Neural cell (in vitro differentiated cells): ENCODE results near the gene MAP3K20.

ENCODE experiments used
- EP300 ChIP-seq: fragments of 450-650 bp; conservative IDR thresholded peaks from 2 replicates; pipeline ENCODE4 v1.6.1; 2014; ENCODE audit warnings: antibody characterized with exemption, mild to moderate bottlenecking, moderate library complexity; ENCODE audit not compliant: poor library complexity, severe bottlenecking
- EZH2 ChIP-seq: fragments of 200-600, 300-800 bp; shearing (Covaris generic), sonication (generic); IDR thresholded peaks from 2 replicates; pipeline ENCODE4 v1.6.1; 2014; ENCODE audit warnings: antibody characterized with exemption, low read length, borderline replicate concordance, mild to moderate bottlenecking; ENCODE audit not compliant: insufficient read depth, poor library complexity, severe bottlenecking
- POLR2AphosphoS5 ChIP-seq: IDR thresholded peaks from 2 replicates; pipeline ENCODE4 v1.6.1; 2012
- TF ChIP-seq, protein P1 (sequence below): fragments of 450-650 bp; IDR thresholded peaks from 2 replicates; pipeline ENCODE4 v1.5.1; 2014; ENCODE audit warnings: antibody characterized with exemption, mild to moderate bottlenecking, moderate library complexity; ENCODE audit not compliant: poor library complexity, severe bottlenecking

GRCh38 chr2:173161040-173161439 is 85.4 kb downstream of the MAP3K20 start:
- TF ChIP-seq, protein P1, sequence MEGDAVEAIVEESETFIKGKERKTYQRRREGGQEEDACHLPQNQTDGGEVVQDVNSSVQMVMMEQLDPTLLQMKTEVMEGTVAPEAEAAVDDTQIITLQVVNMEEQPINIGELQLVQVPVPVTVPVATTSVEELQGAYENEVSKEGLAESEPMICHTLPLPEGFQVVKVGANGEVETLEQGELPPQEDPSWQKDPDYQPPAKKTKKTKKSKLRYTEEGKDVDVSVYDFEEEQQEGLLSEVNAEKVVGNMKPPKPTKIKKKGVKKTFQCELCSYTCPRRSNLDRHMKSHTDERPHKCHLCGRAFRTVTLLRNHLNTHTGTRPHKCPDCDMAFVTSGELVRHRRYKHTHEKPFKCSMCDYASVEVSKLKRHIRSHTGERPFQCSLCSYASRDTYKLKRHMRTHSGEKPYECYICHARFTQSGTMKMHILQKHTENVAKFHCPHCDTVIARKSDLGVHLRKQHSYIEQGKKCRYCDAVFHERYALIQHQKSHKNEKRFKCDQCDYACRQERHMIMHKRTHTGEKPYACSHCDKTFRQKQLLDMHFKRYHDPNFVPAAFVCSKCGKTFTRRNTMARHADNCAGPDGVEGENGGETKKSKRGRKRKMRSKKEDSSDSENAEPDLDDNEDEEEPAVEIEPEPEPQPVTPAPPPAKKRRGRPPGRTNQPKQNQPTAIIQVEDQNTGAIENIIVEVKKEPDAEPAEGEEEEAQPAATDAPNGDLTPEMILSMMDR: no peak
- TF ChIP-seq EZH2 (no peak), EP300 (no peak), POLR2AphosphoS5 (no peak)
